Activated CD4-positive, alpha-beta T cell treated with anti-CD3 and anti-CD28 coated beads for 36 hours (primary cell): ENCODE measurements around the gene SESN1. TPM values are rescaled to one million over a fixed set of nuclear protein-coding genes. Genes with fewer than 3 reads are reported as not detected.
"Not testable (repeated sequence)": the region's sequence is repeated elsewhere in the genome, so short reads cannot be mapped to it uniquely, and the experiment has no call there.

Source experiments
- ATAC-seq: fragments of 200-7000 bp; cut with Tn5 transposase; one replicate; pipeline ENCODE4 v1.10.0; 2021; ENCODE audit warnings: mild to moderate bottlenecking, moderate library complexity
- CTCF ChIA-PET: fragments of 350-600 bp; sonication (Branson Sonifier 250); formaldehyde crosslinking; loops from one replicate; lab custom pipeline; 2021; ENCODE audit warnings: antibody characterized with exemption; lab: Charles Lee
- POLR2A ChIA-PET: fragments of 350-600 bp; sonication (Branson Sonifier 250); formaldehyde crosslinking; loops from one replicate; lab custom pipeline; 2021; ENCODE audit warnings: antibody characterized with exemption, inconsistent platforms; lab: Charles Lee
- DNase-seq: peaks from one replicate; pipeline ENCODE4 v3.0.0-alpha.2; 2020
- H3K27ac Mint-ChIP-seq: one replicate; pipeline ENCODE4 v1.8.0; 2021; ENCODE audit warnings: mixed read lengths
- H3K27me3 Mint-ChIP-seq: one replicate; pipeline ENCODE4 v1.8.0; 2021; ENCODE audit warnings: mixed read lengths
- H3K36me3 Mint-ChIP-seq: one replicate; pipeline ENCODE4 v1.8.0; 2021; ENCODE audit warnings: low read depth, mixed read lengths
- H3K4me1 Mint-ChIP-seq: one replicate; pipeline ENCODE4 v1.8.0; 2021; ENCODE audit warnings: mixed read lengths
- H3K4me3 Mint-ChIP-seq: one replicate; pipeline ENCODE4 v1.8.0; 2021; ENCODE audit warnings: mild to moderate bottlenecking, moderate library complexity, mixed read lengths
- H3K9me3 Mint-ChIP-seq: one replicate; pipeline ENCODE4 v1.8.0; 2021; ENCODE audit warnings: low read depth, mixed read lengths
- intact Hi-C, 2 experiments: fragments of 100-400 bp; cut with DNase I in 1 of 2; cut with micrococcal nuclease in 1 of 2; formaldehyde crosslinking; loops; one replicate each; pipeline versions ENCODE4 v1.14.2 to v1.15.1; 2022 to 2024; cut with DNase I, micrococcal nuclease
- total RNA-seq, 2 experiments: library from RNA; stranded (reverse); gene quantifications; one replicate each; pipeline ENCODE4 v1.2.3, GENCODE V29; 2021

SESN1 gene
- 10 to 100 TPM in 1 of 2 experiments, 1 to 10 TPM in 1; 9.7 to 10.0 TPM for total RNA-seq

DNA sequence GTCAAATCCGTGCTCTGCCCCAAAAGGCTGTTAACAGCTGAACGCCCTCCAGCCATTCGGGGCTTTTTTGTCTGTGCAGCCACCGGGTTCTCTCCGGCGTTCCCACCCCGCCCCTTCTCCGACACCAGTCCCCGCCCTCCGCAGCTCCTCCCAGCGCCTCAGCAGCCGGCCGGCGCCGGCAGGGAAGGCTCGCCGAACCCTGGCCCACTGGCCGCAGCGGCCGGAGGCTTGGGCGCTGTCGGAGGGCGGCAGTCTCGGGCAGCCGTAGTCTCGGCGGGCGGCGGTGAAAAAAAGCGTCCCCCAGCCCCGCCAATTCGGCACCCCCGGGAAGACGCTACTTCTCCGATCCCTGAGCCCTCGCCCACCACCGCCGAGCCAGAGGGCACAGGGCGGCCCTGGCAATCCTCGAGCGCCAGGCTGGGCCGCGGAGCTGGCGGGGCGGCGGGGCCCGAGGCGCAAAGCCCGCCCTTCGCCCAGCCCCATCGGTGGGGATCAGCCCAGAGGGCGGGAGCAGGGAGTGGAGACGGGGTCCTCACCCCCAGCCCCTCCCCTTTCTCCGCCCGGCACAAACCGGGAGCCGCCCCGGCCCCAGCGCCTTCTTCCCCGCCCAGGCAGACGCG, at the start of gene SESN1:
Gene SESN1, minus strand, starts transcription at position 431 of the 620 bp plus-strand sequence. CDS start 773 bp downstream, outside the sequence.
- Mint-ChIP-seq H3K36me3 (peaks cover 8% of the 10 kb centered on the region), H3K27ac (peak within 1 kb of the TSS; percentile 99), H3K4me3 (peak within 1 kb of the TSS; percentile 91), H3K27me3 (no peaks in the 10 kb centered on the region), H3K9me3 (no peaks in the 10 kb centered on the region), H3K4me1 (peaks cover 46% of the 10 kb centered on the region)
- DNase-seq (peak; percentile 93), ATAC-seq (peak; percentile 80)
- POLR2A ChIA-PET = interaction anchor here (0.5 to 1.8 kb wide), 10 partner anchors 71 to 535 kb away, joined by 3 to 23 read pairs (median 4); partner anchors contain the start of genes CD164, PPIL6 and SMPD2
- intact Hi-C loops = loop anchor here (1.0 to 5.0 kb wide), 18 partner anchors 85 to 1136 kb away; partner anchors contain the start of genes CD164 (in 2 of the 2), SNX3 (in 2 of the 2), AK9 (in 1 of the 2) and ARMC2 (in 1 of the 2)
- CTCF ChIA-PET = interaction anchor here (0.6 to 2.0 kb wide), 5 partner anchors 12 to 553 kb away, joined by 3 to 12 read pairs (median 4); no protein-coding TSS in a partner anchor

DNA sequence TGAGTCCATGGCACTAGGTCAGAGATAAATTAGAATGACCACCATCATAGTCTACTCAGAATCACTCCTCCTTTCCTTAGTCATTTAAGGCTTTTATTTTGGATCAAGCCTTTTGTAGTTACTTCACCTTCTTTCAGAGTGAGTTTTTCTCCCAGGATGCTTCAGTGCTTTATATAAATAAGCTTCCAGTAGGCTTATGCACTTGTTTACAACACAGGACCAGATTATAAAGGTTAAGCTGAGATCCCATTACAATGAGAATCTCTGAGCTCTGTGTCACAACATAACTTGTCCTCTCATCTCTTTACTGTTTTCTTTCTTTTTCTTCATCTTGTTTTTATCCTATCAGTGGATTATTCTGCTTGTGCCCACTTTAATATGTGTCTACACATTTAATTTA, 48.5 kb upstream of the SESN1 start:
- Mint-ChIP-seq H3K4me1 (no peaks in the 10 kb centered on the region), H3K27me3 (no peaks in the 10 kb centered on the region), H3K36me3 (peaks cover 12% of the 10 kb centered on the region), H3K27ac (no peak overlapping the region), H3K4me3 (no peak overlapping the region), H3K9me3 (no peaks in the 10 kb centered on the region)
- POLR2A ChIA-PET = interaction anchor here (0.6 kb wide), 1 partner anchor 866 kb away, joined by 8 read pairs; no protein-coding TSS in a partner anchor
- ATAC-seq (no peak), DNase-seq (no peak)
- intact Hi-C loops = no loop called here
- CTCF ChIA-PET = interaction anchor here (1.4 kb wide), 1 partner anchor 11 kb away, joined by 6 read pairs; no protein-coding TSS in a partner anchor

DNA sequence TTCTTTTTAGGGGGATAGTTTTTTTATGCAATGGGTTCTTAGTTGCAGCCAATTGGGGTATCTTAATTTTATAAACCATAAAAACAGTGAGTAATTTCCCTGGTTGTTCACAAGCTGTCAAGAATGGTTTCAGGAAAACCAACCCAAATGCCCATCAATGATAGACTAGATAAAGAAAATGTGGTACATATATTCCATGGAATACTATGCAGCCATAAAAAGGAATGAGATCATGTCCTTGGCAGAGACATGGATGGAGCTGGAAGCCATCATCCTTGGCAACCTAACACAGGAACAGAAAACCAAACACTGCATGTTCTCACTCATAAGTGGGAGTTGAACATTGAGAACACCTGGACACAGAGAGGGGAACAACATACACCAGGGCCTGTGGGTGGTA, 47.4 kb upstream of the SESN1 start:
- H3K36me3 Mint-ChIP-seq, CTCF ChIA-PET: not testable (repeated sequence)

DNA sequence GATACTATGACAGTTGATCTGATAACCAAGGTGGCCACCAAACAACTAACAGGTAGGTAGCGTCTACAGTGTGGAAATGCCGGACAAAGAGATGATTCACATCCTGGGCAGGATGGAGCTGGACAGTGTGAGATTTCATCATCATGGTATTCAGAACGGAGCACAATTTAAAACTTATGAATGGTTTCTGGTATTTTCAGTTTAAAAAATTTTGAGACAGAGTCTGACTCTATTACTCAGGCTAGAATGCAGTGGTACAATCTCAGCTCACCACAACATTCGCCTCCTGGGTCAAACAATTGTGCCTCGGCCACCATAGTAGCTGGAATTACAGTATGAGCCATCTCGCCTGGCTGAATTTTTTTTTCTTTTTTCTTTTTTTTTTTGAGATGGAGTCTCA, 44.5 kb upstream of the SESN1 start:
- CTCF ChIA-PET = no interaction called here
- POLR2A ChIA-PET = no interaction called here

More for the DNA sequence above, 47.4 kb upstream of the SESN1 start:
- H3K4me1 Mint-ChIP-seq, intact Hi-C loops, H3K4me3 Mint-ChIP-seq, DNase-seq, H3K27me3 Mint-ChIP-seq, H3K27ac Mint-ChIP-seq, POLR2A ChIA-PET, ATAC-seq, H3K9me3 Mint-ChIP-seq: not testable (repeated sequence)

DNA sequence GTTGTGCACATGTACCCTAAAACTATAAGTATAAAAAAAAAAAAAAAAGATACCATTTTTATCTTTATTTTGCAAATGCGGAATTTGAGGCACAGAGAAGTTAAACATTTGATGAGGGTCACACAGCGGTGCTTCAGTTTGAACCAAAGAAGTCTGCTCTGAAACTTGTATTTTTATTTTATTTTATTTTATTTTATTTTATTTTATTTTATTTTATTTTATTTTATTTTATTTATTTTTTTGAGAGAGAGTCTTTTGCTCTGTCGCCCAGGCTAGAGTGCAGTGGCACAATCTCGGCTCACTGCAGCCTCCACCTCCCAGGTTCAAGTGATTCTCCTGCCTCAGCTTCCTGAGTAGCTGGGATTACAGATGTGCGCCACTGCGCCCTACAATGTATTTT, 41.9 kb upstream of the SESN1 start:
- CTCF ChIA-PET, DNase-seq, H3K36me3 Mint-ChIP-seq, intact Hi-C loops, H3K4me3 Mint-ChIP-seq, H3K27ac Mint-ChIP-seq, H3K27me3 Mint-ChIP-seq, ATAC-seq, H3K9me3 Mint-ChIP-seq, H3K4me1 Mint-ChIP-seq, POLR2A ChIA-PET: not testable (repeated sequence)

More for the DNA sequence above, 44.5 kb upstream of the SESN1 start:
- H3K4me1 Mint-ChIP-seq = no peaks in the 10 kb centered on the region
- H3K27me3 Mint-ChIP-seq = no peaks in the 10 kb centered on the region
- intact Hi-C loops = no loop called here
- H3K27ac Mint-ChIP-seq = no peak overlapping the region
- H3K4me3 Mint-ChIP-seq = no peak overlapping the region
- peaks cover 6% of the 10 kb centered on the region for H3K36me3 Mint-ChIP-seq
- DNase-seq = no peak
- H3K9me3 Mint-ChIP-seq = peaks cover 2% of the 10 kb centered on the region
- ATAC-seq = no peak

DNA sequence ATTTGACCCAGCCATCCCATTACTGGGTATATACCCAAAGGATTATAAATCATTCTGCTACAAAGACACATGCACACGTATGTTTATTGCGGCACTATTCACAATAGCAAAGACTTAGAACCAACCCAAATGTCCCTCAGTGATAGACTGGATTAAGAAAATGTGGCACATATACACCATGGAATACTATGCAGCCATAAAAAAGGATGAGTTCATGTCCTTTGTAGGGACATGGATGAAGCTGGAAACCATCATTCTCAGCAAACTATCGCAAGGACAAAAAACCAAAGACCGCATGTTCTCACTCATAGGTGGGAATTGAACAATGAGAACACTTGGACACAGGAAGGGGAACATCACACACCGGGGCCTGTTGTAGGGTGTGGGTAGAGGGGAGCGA, 41.4 kb upstream of the SESN1 start:
- H3K4me3 Mint-ChIP-seq, POLR2A ChIA-PET, H3K9me3 Mint-ChIP-seq, DNase-seq, CTCF ChIA-PET, H3K4me1 Mint-ChIP-seq, H3K36me3 Mint-ChIP-seq, H3K27me3 Mint-ChIP-seq, H3K27ac Mint-ChIP-seq, ATAC-seq, intact Hi-C loops: not testable (repeated sequence)

DNA sequence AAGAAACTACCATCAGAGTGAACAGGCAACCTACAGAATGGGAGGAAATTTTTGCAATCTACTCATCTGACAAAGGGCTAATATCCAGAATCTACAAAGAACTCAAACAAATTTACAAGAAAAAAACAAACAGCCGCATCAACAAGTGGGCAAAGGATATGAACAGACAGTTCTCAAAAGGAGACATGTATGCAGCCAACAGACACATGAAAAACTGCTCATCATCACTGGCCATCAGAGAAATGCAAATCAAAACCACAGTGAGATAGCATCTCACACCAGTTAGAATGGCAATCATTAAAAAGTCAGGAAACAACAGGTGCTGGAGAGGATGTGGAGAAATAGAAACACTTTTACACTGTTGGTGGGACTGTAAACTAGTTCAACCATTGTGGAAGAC, 41.0 kb upstream of the SESN1 start:
- H3K36me3 Mint-ChIP-seq, CTCF ChIA-PET, H3K27ac Mint-ChIP-seq, POLR2A ChIA-PET, H3K4me1 Mint-ChIP-seq, intact Hi-C loops, H3K27me3 Mint-ChIP-seq, H3K4me3 Mint-ChIP-seq, ATAC-seq, H3K9me3 Mint-ChIP-seq, DNase-seq: not testable (repeated sequence)

DNA sequence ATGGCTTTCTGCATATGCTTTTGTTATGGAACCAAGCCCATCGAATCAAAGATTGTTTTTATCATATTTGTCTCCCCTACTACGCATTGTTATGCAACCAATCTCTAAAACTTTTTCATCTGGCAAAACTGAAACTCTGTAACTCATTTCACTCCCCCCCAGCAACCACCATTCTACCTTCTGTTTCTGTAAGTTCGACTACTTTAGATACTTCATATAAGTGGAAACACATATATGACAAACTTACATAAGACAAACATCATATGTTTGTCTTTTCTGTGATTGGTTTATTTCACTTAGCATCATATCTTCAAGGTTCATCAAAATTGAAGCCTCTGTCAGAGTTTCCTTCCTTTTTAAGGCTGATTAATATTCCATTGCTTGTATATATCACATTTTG, 35.4 kb upstream of the SESN1 start:
- no peak overlapping the region for H3K4me3 Mint-ChIP-seq
- intact Hi-C loops = no loop called here
- no peaks in the 10 kb centered on the region for H3K9me3 Mint-ChIP-seq
- H3K4me1 Mint-ChIP-seq = peaks cover 3% of the 10 kb centered on the region
- H3K27ac Mint-ChIP-seq = no peak overlapping the region
- ChIA-PET CTCF (no interaction called here), POLR2A (no interaction called here)
- no peaks in the 10 kb centered on the region for H3K27me3 Mint-ChIP-seq
- peaks cover 3% of the 10 kb centered on the region for H3K36me3 Mint-ChIP-seq
- ATAC-seq = no peak
- no peak for DNase-seq

DNA sequence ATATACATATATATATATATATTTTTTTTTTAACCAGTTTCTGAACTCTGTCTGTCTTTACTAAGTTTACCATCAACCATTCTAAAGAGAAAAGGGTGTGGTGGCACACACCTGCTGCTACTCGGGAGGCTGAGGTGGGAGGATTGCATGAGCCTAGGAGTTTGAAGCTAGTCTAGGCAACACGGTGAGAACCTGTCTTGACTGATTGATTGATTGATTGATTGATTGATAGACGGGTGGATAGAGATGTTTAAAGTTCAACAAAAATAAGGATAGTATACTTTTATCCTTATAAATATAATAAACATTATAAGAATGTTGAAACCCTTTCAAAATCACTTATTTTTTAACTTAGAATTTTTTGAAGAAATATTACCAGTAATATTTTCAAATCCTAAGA, 30.9 kb upstream of the SESN1 start:
- no peak overlapping the region for H3K4me3 Mint-ChIP-seq
- DNase-seq (no peak), ATAC-seq (no peak)
- ChIA-PET POLR2A (interaction anchor here (0.5 kb wide), 1 partner anchor 25 kb away, joined by 5 read pairs; no protein-coding TSS in a partner anchor), CTCF (no interaction called here)
- peaks cover 12% of the 10 kb centered on the region for H3K4me1 Mint-ChIP-seq
- H3K36me3 Mint-ChIP-seq = no peaks in the 10 kb centered on the region
- H3K9me3 Mint-ChIP-seq = no peaks in the 10 kb centered on the region
- H3K27me3 Mint-ChIP-seq = no peaks in the 10 kb centered on the region
- no peak overlapping the region for H3K27ac Mint-ChIP-seq
- intact Hi-C loops = no loop called here

DNA sequence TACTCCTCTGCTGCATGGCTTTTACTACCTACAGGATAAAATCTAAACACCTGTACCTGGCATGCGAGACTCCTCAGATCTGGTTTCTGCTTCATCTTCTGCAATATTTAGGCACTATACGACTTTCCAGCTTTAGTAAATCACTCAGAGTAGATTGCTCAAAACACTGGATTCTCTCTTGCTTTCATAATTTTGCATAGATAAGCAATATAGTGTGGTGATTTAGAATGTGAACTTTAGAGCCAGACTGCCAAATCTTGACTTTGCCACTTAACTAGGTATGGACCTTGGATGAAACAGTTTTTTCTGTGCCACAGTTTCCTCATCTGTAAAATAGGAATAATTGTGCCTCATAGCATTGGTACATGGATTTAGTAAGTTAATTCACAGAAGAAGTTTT, 29.6 kb upstream of the SESN1 start:
- Mint-ChIP-seq H3K27me3 (no peaks in the 10 kb centered on the region), H3K9me3 (no peaks in the 10 kb centered on the region), H3K4me3 (no peak overlapping the region), H3K4me1 (peaks cover 17% of the 10 kb centered on the region), H3K27ac (no peak overlapping the region), H3K36me3 (no peaks in the 10 kb centered on the region)
- ChIA-PET POLR2A (no interaction called here), CTCF (interaction anchor here (0.8 kb wide), 1 partner anchor 618 kb away, joined by 4 read pairs; no protein-coding TSS in a partner anchor)
- DNase-seq (no peak), ATAC-seq (no peak)
- intact Hi-C loops = no loop called here

DNA sequence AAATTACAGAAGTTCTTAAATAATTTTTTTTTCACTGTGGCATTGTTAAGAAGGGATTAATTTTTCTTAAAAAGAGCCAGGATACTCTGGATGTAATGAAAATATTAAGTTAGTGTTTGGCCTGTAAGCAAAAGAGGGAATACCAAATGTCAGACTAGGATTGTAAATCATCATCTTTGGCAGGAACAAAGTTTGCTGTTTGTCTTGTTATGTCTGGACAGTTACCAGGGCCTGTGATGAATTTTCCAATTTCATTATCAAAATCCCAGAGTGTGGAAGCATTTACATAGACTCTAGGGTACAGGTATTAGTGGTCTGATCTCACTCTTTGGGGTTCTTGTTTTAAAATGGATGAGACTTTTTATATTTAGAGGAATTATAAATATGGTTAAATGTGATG, 26.8 kb upstream of the SESN1 start:
- no peaks in the 10 kb centered on the region for H3K9me3 Mint-ChIP-seq
- ATAC-seq (no peak), DNase-seq (no peak)
- no peaks in the 10 kb centered on the region for H3K36me3 Mint-ChIP-seq
- ChIA-PET POLR2A (no interaction called here), CTCF (no interaction called here)
- H3K27me3 Mint-ChIP-seq = no peaks in the 10 kb centered on the region
- no peak overlapping the region for H3K27ac Mint-ChIP-seq
- no peak overlapping the region for H3K4me3 Mint-ChIP-seq
- peaks cover 17% of the 10 kb centered on the region for H3K4me1 Mint-ChIP-seq
- intact Hi-C loops = no loop called here

DNA sequence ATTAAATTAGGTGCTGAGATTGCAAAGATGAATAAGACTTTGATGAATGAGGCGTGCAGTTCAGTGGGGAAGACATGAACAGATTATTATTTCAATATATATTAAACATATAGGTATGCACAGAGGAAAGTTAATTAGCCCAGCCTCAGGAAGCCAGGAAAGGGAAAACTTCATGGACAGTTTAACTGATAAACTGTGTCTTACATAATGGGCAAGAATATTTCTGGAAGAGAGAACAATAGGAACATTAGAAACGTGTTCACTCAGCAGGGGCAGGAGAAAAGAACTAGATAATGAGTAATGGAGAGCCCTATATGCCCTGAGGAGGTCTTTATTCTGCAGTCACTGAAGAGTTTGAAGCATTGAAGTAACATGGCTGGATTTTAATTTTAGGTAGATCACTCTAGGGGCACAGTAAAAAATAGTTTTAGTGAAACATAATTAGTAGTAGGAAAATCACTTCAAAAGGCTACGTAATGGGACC, 24.3 kb upstream of the SESN1 start:
- POLR2A ChIA-PET = no interaction called here
- ATAC-seq (no peak), DNase-seq (no peak)
- Mint-ChIP-seq H3K36me3 (no peaks in the 10 kb centered on the region), H3K4me1 (peaks cover 17% of the 10 kb centered on the region), H3K27me3 (no peaks in the 10 kb centered on the region), H3K4me3 (no peak overlapping the region), H3K27ac (no peak overlapping the region), H3K9me3 (no peaks in the 10 kb centered on the region)
- intact Hi-C loops = no loop called here
- CTCF ChIA-PET = no interaction called here
